GM23338 (cell line): ENCODE data around the gene TMEM145. TPM values are rescaled to one million over a fixed set of nuclear protein-coding genes. Genes with fewer than 3 reads are reported as not detected.

Source experiments
- ATAC-seq: fragments of 200-7000 bp; cut with Tn5 transposase; 3 replicates; pipeline ENCODE4 v1.9.1; 2020
- DNase-seq: peaks from one replicate; pipeline ENCODE4 v3.0.0-alpha.2; 2015; ENCODE audit warnings: low spot score
- H2AFZ ChIP-seq: fragments of 200-600 bp; sonication (generic); 2 replicates; pipeline ENCODE4 v1.8.0; 2016; ENCODE audit warnings: antibody characterized with exemption, mild to moderate bottlenecking, moderate library complexity
- H3F3A ChIP-seq: fragments of 200-600 bp; sonication (generic); replicated peaks from 2 replicates; pipeline ENCODE4 v1.8.0; 2017; ENCODE audit warnings: antibody characterized with exemption, mixed run types, low read depth
- H3K27ac ChIP-seq: fragments of 200-600 bp; sonication (generic); 2 replicates; pipeline ENCODE4 v1.6.1; 2016; ENCODE audit warnings: low read depth
- H3K27me3 ChIP-seq: fragments of 200-600 bp; sonication (generic); 2 replicates; pipeline ENCODE4 v1.8.0; 2016; ENCODE audit warnings: mild to moderate bottlenecking, mixed run types, moderate library complexity; ENCODE audit not compliant: insufficient read depth
- H3K36me3 ChIP-seq: fragments of 200-600 bp; sonication (generic); 2 replicates; pipeline ENCODE4 v1.8.0; 2016; ENCODE audit warnings: mild to moderate bottlenecking; ENCODE audit not compliant: insufficient read depth
- H3K4me1 ChIP-seq: fragments of 200-600 bp; sonication (generic); 2 replicates; pipeline ENCODE4 v1.8.0; 2016; ENCODE audit warnings: mild to moderate bottlenecking, moderate library complexity; ENCODE audit not compliant: insufficient read depth
- H3K4me2 ChIP-seq: fragments of 200-600 bp; sonication (generic); 2 replicates; pipeline ENCODE4 v1.7.1; 2017; ENCODE audit warnings: mixed run types
- H3K4me3 ChIP-seq: fragments of 200-600 bp; sonication (generic); 2 replicates; pipeline ENCODE4 v1.6.1; 2016; ENCODE audit warnings: mixed run types
- H3K79me2 ChIP-seq: fragments of 200-600 bp; sonication (generic); replicated peaks from 2 replicates; pipeline ENCODE4 v1.8.0; 2017; ENCODE audit warnings: mild to moderate bottlenecking; ENCODE audit not compliant: insufficient read depth
- H3K9me2 ChIP-seq: fragments of 200-600 bp; sonication (generic); 2 replicates; pipeline ENCODE4 v1.8.0; 2017; ENCODE audit not compliant: insufficient read depth
- H4K20me1 ChIP-seq: fragments of 200-600 bp; sonication (generic); replicated peaks from 2 replicates; pipeline ENCODE4 v1.8.0; 2017; ENCODE audit warnings: mild to moderate bottlenecking; ENCODE audit not compliant: insufficient read depth
- H3K27ac Mint-ChIP-seq: 2 replicates; pipeline ENCODE4 v1.8.0; 2020; ENCODE audit warnings: inconsistent platforms, mild to moderate bottlenecking, moderate library complexity, mixed read lengths
- H3K27me3 Mint-ChIP-seq: 3 replicates; pipeline ENCODE4 v1.8.0; 2022; ENCODE audit warnings: low read depth, mild to moderate bottlenecking, moderate library complexity, mixed read lengths, inconsistent platforms; ENCODE audit not compliant: insufficient read depth, poor library complexity
- H3K36me3 Mint-ChIP-seq: 3 replicates; pipeline ENCODE4 v1.8.0; 2021; ENCODE audit warnings: low read depth, mild to moderate bottlenecking, inconsistent platforms, moderate library complexity, mixed read lengths
- H3K4me1 Mint-ChIP-seq: 3 replicates; pipeline ENCODE4 v1.8.0; 2020; ENCODE audit warnings: mild to moderate bottlenecking, inconsistent platforms, mixed read lengths
- H3K4me3 Mint-ChIP-seq: 3 replicates; pipeline ENCODE4 v1.8.0; 2021; ENCODE audit warnings: moderate library complexity, mild to moderate bottlenecking, inconsistent platforms, mixed read lengths
- H3K9me3 Mint-ChIP-seq: 3 replicates; pipeline ENCODE4 v1.8.0; 2020; ENCODE audit warnings: moderate library complexity, mild to moderate bottlenecking, inconsistent platforms, mixed read lengths
- CREB1 ChIP-seq: fragments of 250-450 bp; sonication (Bioruptor Pico); IDR thresholded peaks from 2 replicates; pipeline ENCODE4 v1.5.0; 2020; ENCODE audit warnings: low read depth, mild to moderate bottlenecking, moderate library complexity
- CTCF ChIP-seq, 2 experiments: fragments of 200-600 bp in 1 of 2; sonication (generic) in 1 of 2; conservative IDR thresholded peaks; 2 replicates each; pipeline versions ENCODE4 v1.5.1 to v1.6.1; 2016 to 2017; ENCODE audit warnings: antibody characterized with exemption in 2 of 2, low read depth in 2 of 2, mild to moderate bottlenecking in 2 of 2, moderate library complexity in 1 of 2
- EZH2 ChIP-seq: fragments of 200-600 bp; sonication (generic); IDR thresholded peaks from one replicate; pipeline ENCODE4 v1.8.0; 2017; ENCODE audit warnings: antibody characterized with exemption, mild to moderate bottlenecking, low read depth; ENCODE audit not compliant: unreplicated experiment
- EZH2phosphoT487 ChIP-seq: fragments of 200-600 bp; sonication (generic); IDR thresholded peaks from one replicate; pipeline ENCODE4 v1.8.1; 2018; ENCODE audit warnings: antibody characterized with exemption; ENCODE audit not compliant: unreplicated experiment
- JUNB ChIP-seq: IDR thresholded peaks from one replicate; pipeline ENCODE4 v1.6.1; 2016; ENCODE audit warnings: antibody characterized with exemption; ENCODE audit not compliant: unreplicated experiment
- NANOG ChIP-seq: IDR thresholded peaks from 2 replicates; pipeline ENCODE4 v1.6.1; 2016; ENCODE audit warnings: antibody characterized with exemption, borderline replicate concordance
- POLR2AphosphoS5 ChIP-seq: IDR thresholded peaks from 2 replicates; pipeline ENCODE4 v1.6.1; 2016; ENCODE audit warnings: antibody characterized with exemption, low read depth
- REST ChIP-seq: IDR thresholded peaks from one replicate; pipeline ENCODE4 v1.6.1; 2018; ENCODE audit warnings: antibody characterized with exemption; ENCODE audit not compliant: unreplicated experiment
- STAT1 ChIP-seq: IDR thresholded peaks from one replicate; pipeline ENCODE4 v1.6.1; 2016; ENCODE audit warnings: antibody characterized with exemption; ENCODE audit not compliant: unreplicated experiment
- ZNF114 ChIP-seq: fragments of 250-450 bp; sonication (Bioruptor Pico); IDR thresholded peaks from 2 replicates; pipeline ENCODE4 v1.5.0; 2020; ENCODE audit warnings: mild to moderate bottlenecking, moderate library complexity
- ZNF462 ChIP-seq: fragments of 250-450 bp; sonication (Bioruptor Pico); IDR thresholded peaks from 2 replicates; pipeline ENCODE4 v1.5.0; 2020; ENCODE audit warnings: mild to moderate bottlenecking, moderate library complexity
- polyA plus RNA-seq: library from polyadenylated mRNA; unstranded; fragments of >200 nt; fragmentation: Nextera tagmentation; extraction: Ambion mirVana; gene quantifications from 2 replicates; pipeline ENCODE4 v1.2.1, GENCODE V29; 2016
- total RNA-seq: library from RNA; depleted of rRNA; stranded (reverse); fragments of >200 nt; shearing (Covaris generic); gene quantifications from 2 replicates; pipeline ENCODE4 v1.2.3, GENCODE V29; 2014

TMEM145 gene
- total and polyA plus RNA-seq, 2 experiments from 2014 or later = 1.9 to 5.4 TPM

GRCh38 chr19:42344336-42344893 lies 31.3 kb downstream of the TMEM145 start:
- no peak for TF ChIP-seq STAT1
- TF ChIP-seq POLR2AphosphoS5 = no peak
- no peak for TF ChIP-seq REST
- TF ChIP-seq ZNF114 = no peak
- TF ChIP-seq EZH2 = no peak
- no peak for TF ChIP-seq CREB1 (CRISPR knock-in tag)
- TF ChIP-seq NANOG = no peak
- no peak for TF ChIP-seq JUNB
- TF ChIP-seq ZNF462 = no peak
- no peak for TF ChIP-seq CTCF (conservative IDR thresholded peaks at IDR 0.05; ENCODE audit: low read depth in 2 of 2)
- TF ChIP-seq EZH2phosphoT487 = no peak
- no peak overlapping the region for H3K27ac Mint-ChIP-seq
- Histone ChIP-seq H3K27me3 (no peaks in the 10 kb centered on the region), H4K20me1 (peaks cover 7% of the 10 kb centered on the region), H3K9me2 (no peaks in the 10 kb centered on the region), H3K4me1 (no peaks in the 10 kb centered on the region), H2AFZ (no peak overlapping the region), H3K27ac (no peak overlapping the region), H3K4me2 (no peak overlapping the region), H3K36me3 (no peaks in the 10 kb centered on the region; the same call in 1 of the 2 replicates), H3K79me2 (no peaks in the 10 kb centered on the region), H3K4me3 (no peak overlapping the region), H3F3A (no peaks in the 10 kb centered on the region)
- ATAC-seq = no peak
- H3K4me3 Mint-ChIP-seq = no peak overlapping the region
- peaks cover 6% of the 10 kb centered on the region for H3K27me3 Mint-ChIP-seq
- H3K4me1 Mint-ChIP-seq = no peaks in the 10 kb centered on the region; the same call in 2 of the 3 replicates
- DNase-seq = no peak
- H3K9me3 Mint-ChIP-seq = no peaks in the 10 kb centered on the region
- peaks cover 11% of the 10 kb centered on the region; the same call in 1 of the 3 replicates for H3K36me3 Mint-ChIP-seq
